Skeletal muscle tissue (tissue), 4 donors: Measurements from ENCODE around the gene SPATA13. TPM values are rescaled to one million over a fixed set of nuclear protein-coding genes. Genes with fewer than 3 reads are reported as not detected.

Source experiments
- H3K27ac ChIP-seq: one replicate; pipeline ENCODE4 v1.7.0; 2013; ENCODE audit warnings: mild to moderate bottlenecking, low read depth, low read length, inconsistent platforms
- H3K27me3 ChIP-seq, 3 donors: one replicate each; pipeline ENCODE4 v1.7.0; 2013; ENCODE audit warnings: low read length in 3 of 3; ENCODE audit not compliant: control insufficient read depth in 3 of 3, insufficient read depth in 3 of 3
- H3K36me3 ChIP-seq, 3 donors: one replicate each; pipeline ENCODE4 v1.7.0; 2013; ENCODE audit warnings: low read length in 3 of 3; ENCODE audit not compliant: control insufficient read depth in 3 of 3, insufficient read depth in 3 of 3
- H3K4me1 ChIP-seq, 3 donors: one replicate each; pipeline ENCODE4 v1.7.0; 2013; ENCODE audit warnings: low read length in 3 of 3, mild to moderate bottlenecking in 3 of 3; ENCODE audit not compliant: control insufficient read depth in 3 of 3, insufficient read depth in 3 of 3
- H3K4me3 ChIP-seq, 3 donors: one replicate each; pipeline ENCODE4 v1.7.0; 2013; ENCODE audit warnings: low read length in 3 of 3
- H3K9ac ChIP-seq, 3 donors: one replicate each; pipeline ENCODE4 v1.7.0; 2013; ENCODE audit warnings: low read length in 3 of 3, mild to moderate bottlenecking in 3 of 3, moderate library complexity in 2 of 3, low read depth in 1 of 3
- H3K9me3 ChIP-seq, 3 donors: one replicate each; pipeline ENCODE4 v1.7.0; 2013; ENCODE audit warnings: low read length in 3 of 3; ENCODE audit not compliant: control insufficient read depth in 3 of 3
- total RNA-seq: library from RNA; depleted of rRNA; stranded (reverse); fragments of >200 nt; gene quantifications from one replicate; pipeline ENCODE4 v1.2.3, GENCODE V29; 2014
- donor health status: Osteomylitis.

The SPATA13 gene
- total RNA-seq, 1 donor from 2014 or later = 3.7 TPM

- H3K27ac ChIP-seq = no peak overlapping the region
- no peaks in the 10 kb centered on the region for H3K9me3 ChIP-seq
- H3K36me3 ChIP-seq = no peaks in the 10 kb centered on the region
- peak overlapping the region in 1 of 3 donors; percentile 13 for H3K4me3 ChIP-seq
- no peak overlapping the region for H3K9ac ChIP-seq
- peaks cover 5 to 22% (median 14%) of the 10 kb centered on the region in 3 donors for H3K27me3 ChIP-seq
- peaks cover 9 to 19% (median 10%) of the 10 kb centered on the region in 3 donors for H3K4me1 ChIP-seq
These were observed 2.1 kb downstream of the SPATA13 start for GRCh38 chr13:24162604-24163003.

- H3K9me3 ChIP-seq = no peaks in the 10 kb centered on the region
These were observed 5.2 kb downstream of the SPATA13 start for GRCh38 chr13:24165746-24166145.

GRCh38 chr13:24166561-24166960 lies 6.0 kb downstream of the SPATA13 start:
- no peak overlapping the region for H3K4me3 ChIP-seq
- H3K9me3 ChIP-seq = no peaks in the 10 kb centered on the region
- no peaks in the 10 kb centered on the region for H3K36me3 ChIP-seq
- peaks cover 5 to 16% (median 11%) of the 10 kb centered on the region in 3 donors for H3K27me3 ChIP-seq
- no peak overlapping the region for H3K9ac ChIP-seq
- H3K27ac ChIP-seq = no peak overlapping the region
- H3K4me1 ChIP-seq = peaks cover under 1 to 6% (median 3%) of the 10 kb centered on the region in 3 donors

More at GRCh38 chr13:24165746-24166145, 5.2 kb downstream of the SPATA13 start:
- H3K27me3 ChIP-seq = peaks cover 5 to 22% (median 14%) of the 10 kb centered on the region in 3 donors
- no peak overlapping the region for H3K27ac ChIP-seq
- H3K4me1 ChIP-seq = peaks cover 9 to 14% (median 12%) of the 10 kb centered on the region in 3 donors
- no peak overlapping the region for H3K9ac ChIP-seq
- no peak overlapping the region for H3K4me3 ChIP-seq
- H3K36me3 ChIP-seq = no peaks in the 10 kb centered on the region

- Histone ChIP-seq H3K4me3 (no peak overlapping the region), H3K9ac (no peak overlapping the region), H3K9me3 (no peaks in the 10 kb centered on the region), H3K36me3 (no peaks in the 10 kb centered on the region), H3K27me3 (peaks cover 0 to 4% (median 0%) of the 10 kb centered on the region in 3 donors), H3K27ac (no peak overlapping the region), H3K4me1 (peaks cover 0 to 2% (median 0%) of the 10 kb centered on the region in 3 donors)
These were observed 7.3 kb downstream of the SPATA13 start for GRCh38 chr13:24167666-24168391.

- H3K9ac ChIP-seq = no peak overlapping the region
- peaks cover 0 to 4% (median 0%) of the 10 kb centered on the region in 3 donors for H3K27me3 ChIP-seq
- no peak overlapping the region for H3K4me3 ChIP-seq
- H3K4me1 ChIP-seq = peaks cover 0 to 2% (median 0%) of the 10 kb centered on the region in 3 donors
- no peak overlapping the region for H3K27ac ChIP-seq
- H3K9me3 ChIP-seq = no peaks in the 10 kb centered on the region
- H3K36me3 ChIP-seq = no peaks in the 10 kb centered on the region
These were observed 7.9 kb downstream of the SPATA13 start for GRCh38 chr13:24168392-24168750.

GRCh38 chr13:24168979-24169378 lies 8.5 kb downstream of the SPATA13 start:
- Histone ChIP-seq H3K4me3 (no peak overlapping the region), H3K36me3 (no peaks in the 10 kb centered on the region), H3K27me3 (peaks cover 0 to 4% (median 0%) of the 10 kb centered on the region in 3 donors), H3K9me3 (no peaks in the 10 kb centered on the region), H3K9ac (no peak overlapping the region), H3K27ac (no peak overlapping the region), H3K4me1 (peaks cover 0 to 2% (median 0%) of the 10 kb centered on the region in 3 donors)

- no peaks in the 10 kb centered on the region for H3K9me3 ChIP-seq
- no peak overlapping the region for H3K4me3 ChIP-seq
- no peak overlapping the region for H3K27ac ChIP-seq
- no peak overlapping the region for H3K9ac ChIP-seq
- no peaks in the 10 kb centered on the region for H3K36me3 ChIP-seq
- H3K4me1 ChIP-seq = peaks cover 0 to 2% (median 0%) of the 10 kb centered on the region in 3 donors
- H3K27me3 ChIP-seq = no peaks in the 10 kb centered on the region
These were observed 11.6 kb downstream of the SPATA13 start for GRCh38 chr13:24172071-24172470.

- H3K4me3 ChIP-seq = no peak overlapping the region
- H3K27me3 ChIP-seq = no peaks in the 10 kb centered on the region
- no peaks in the 10 kb centered on the region for H3K36me3 ChIP-seq
- no peak overlapping the region for H3K9ac ChIP-seq
- H3K4me1 ChIP-seq = no peaks in the 10 kb centered on the region
- H3K9me3 ChIP-seq = no peaks in the 10 kb centered on the region
- H3K27ac ChIP-seq = no peak overlapping the region
These were observed 13.3 kb downstream of the SPATA13 start for GRCh38 chr13:24173795-24174194.

GRCh38 chr13:24175847-24176246 lies 15.3 kb downstream of the SPATA13 start:
- no peak overlapping the region for H3K27ac ChIP-seq
- no peaks in the 10 kb centered on the region for H3K36me3 ChIP-seq
- H3K27me3 ChIP-seq = no peaks in the 10 kb centered on the region
- no peak overlapping the region for H3K4me3 ChIP-seq
- H3K4me1 ChIP-seq = no peaks in the 10 kb centered on the region
- H3K9ac ChIP-seq = no peak overlapping the region
- no peaks in the 10 kb centered on the region for H3K9me3 ChIP-seq

GRCh38 chr13:24176351-24177101 lies 16.0 kb downstream of the SPATA13 start:
- H3K4me3 ChIP-seq = no peak overlapping the region
- H3K9me3 ChIP-seq = no peaks in the 10 kb centered on the region
- no peaks in the 10 kb centered on the region for H3K27me3 ChIP-seq
- no peak overlapping the region for H3K27ac ChIP-seq
- H3K9ac ChIP-seq = no peak overlapping the region
- no peaks in the 10 kb centered on the region for H3K4me1 ChIP-seq
- H3K36me3 ChIP-seq = no peaks in the 10 kb centered on the region
